Tibial nerve (tissue), 3 donors: ENCODE data around the gene USP9X.

Experiments used
- POLR2A ChIP-seq, 2 donors: fragments of 450-650 bp; IDR thresholded peaks; one replicate each; pipeline ENCODE4 v1.6.1; 2017; ENCODE audit warnings: antibody characterized with exemption in 2 of 2, mild to moderate bottlenecking in 2 of 2, moderate library complexity in 2 of 2
- TF ChIP-seq, protein P1 (sequence below), 5 experiments: fragments of 200-600 bp in 3 of 5; fragments of 450-650 bp in 2 of 5; sonication (generic) in 3 of 5; IDR thresholded peaks; one replicate each; pipeline ENCODE4 v1.5.1; 2016 to 2019; ENCODE audit warnings: antibody characterized with exemption in 5 of 5, mild to moderate bottlenecking in 3 of 5, moderate library complexity in 2 of 5

DNA sequence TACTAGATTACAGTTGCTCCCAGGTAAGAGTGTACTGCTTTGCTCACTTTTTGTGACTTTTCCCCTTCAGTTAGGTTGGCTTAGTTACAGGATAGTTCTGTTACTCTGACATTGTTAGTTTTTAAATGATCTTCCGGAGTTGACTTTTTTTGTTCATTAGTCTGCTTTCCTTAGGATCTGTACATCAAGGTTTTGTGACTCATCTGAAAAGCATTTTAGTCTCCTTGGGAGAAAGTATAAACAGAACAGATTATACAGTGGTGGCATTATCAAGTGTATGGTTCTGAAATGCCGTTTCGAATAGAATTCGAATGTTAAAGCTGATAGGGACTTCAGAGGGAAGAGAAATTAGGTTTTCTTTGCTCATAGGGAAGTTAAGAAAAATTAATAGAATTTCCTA is 63.3 kb downstream of the USP9X start:
- TF ChIP-seq, protein P1, sequence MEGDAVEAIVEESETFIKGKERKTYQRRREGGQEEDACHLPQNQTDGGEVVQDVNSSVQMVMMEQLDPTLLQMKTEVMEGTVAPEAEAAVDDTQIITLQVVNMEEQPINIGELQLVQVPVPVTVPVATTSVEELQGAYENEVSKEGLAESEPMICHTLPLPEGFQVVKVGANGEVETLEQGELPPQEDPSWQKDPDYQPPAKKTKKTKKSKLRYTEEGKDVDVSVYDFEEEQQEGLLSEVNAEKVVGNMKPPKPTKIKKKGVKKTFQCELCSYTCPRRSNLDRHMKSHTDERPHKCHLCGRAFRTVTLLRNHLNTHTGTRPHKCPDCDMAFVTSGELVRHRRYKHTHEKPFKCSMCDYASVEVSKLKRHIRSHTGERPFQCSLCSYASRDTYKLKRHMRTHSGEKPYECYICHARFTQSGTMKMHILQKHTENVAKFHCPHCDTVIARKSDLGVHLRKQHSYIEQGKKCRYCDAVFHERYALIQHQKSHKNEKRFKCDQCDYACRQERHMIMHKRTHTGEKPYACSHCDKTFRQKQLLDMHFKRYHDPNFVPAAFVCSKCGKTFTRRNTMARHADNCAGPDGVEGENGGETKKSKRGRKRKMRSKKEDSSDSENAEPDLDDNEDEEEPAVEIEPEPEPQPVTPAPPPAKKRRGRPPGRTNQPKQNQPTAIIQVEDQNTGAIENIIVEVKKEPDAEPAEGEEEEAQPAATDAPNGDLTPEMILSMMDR (IDR thresholded peaks at IDR 0.05), result no peak
- TF ChIP-seq POLR2A (IDR thresholded peaks at IDR 0.05), result no peak
